Stimulated activated CD4-positive, alpha-beta T cell treated with anti-CD3 and anti-CD28 coated beads, Interleukin-2, amount 100 ng/mL, for 4 hours (primary cell): ENCODE data around the gene HECTD4.
"Not testable (repeated sequence)": the region's sequence is repeated elsewhere in the genome, so short reads cannot be mapped to it uniquely, and the experiment has no call there.

Experiments
- DNase-seq: peaks from one replicate; pipeline ENCODE4 v3.0.0-alpha.2; 2020; ENCODE audit warnings: low read depth

Gene HECTD4, protein sequence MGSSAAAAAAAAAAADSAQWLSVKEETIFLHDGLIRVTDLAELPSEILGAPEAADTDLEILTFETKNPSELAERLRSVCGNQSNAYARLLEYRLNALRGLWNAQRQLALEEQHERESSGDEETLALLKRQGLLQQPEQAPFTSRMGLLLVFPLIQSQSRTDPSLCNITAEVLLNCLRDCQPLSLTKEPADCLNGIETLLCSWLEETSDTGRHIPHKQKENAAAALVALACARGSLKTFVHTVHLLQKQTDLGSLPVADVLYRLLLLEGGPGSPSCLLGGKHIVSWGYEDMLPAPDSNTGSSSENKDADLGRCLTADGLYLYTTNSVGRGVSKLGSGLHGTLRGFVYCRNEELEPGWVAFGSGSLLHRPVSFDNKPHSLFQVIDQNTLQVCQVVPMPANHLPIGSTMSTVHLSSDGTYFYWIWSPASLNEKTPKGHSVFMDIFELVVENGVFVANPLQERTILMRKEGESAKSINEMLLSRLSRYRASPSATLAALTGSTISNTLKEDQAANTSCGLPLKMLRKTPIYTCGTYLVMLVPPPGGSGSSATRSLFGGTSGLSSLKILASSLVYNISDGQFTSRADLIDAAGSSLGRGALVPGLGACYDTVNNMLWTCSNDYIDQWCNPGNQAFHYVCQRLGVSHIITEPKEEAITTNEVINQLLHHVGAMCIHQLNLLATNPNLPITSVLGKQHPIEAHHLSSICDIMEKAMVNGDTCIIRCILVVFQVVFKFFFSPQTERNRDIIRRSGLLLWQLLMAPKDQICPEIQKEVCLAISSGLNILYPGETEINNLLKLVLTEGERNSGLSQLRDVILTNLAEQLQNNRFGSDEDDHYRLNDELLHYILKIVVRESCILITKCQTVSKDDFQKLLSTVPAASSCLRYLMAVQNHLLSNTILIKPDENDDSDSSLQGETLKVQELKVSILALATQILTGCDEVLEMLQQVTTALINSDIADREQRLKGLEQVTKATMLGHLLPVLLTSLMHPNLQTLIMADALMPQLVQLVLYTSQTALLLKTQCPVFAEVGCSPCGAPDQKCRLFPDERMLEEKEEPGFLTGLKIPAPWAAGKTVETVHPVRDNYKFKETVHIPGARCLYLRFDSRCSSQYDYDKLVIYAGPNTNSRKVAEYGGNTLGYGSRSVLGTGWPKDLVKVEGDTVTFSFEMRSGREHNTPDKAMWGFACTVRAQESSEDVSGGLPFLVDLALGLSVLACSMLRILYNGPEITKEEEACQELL (N-terminal part only)

DNA sequence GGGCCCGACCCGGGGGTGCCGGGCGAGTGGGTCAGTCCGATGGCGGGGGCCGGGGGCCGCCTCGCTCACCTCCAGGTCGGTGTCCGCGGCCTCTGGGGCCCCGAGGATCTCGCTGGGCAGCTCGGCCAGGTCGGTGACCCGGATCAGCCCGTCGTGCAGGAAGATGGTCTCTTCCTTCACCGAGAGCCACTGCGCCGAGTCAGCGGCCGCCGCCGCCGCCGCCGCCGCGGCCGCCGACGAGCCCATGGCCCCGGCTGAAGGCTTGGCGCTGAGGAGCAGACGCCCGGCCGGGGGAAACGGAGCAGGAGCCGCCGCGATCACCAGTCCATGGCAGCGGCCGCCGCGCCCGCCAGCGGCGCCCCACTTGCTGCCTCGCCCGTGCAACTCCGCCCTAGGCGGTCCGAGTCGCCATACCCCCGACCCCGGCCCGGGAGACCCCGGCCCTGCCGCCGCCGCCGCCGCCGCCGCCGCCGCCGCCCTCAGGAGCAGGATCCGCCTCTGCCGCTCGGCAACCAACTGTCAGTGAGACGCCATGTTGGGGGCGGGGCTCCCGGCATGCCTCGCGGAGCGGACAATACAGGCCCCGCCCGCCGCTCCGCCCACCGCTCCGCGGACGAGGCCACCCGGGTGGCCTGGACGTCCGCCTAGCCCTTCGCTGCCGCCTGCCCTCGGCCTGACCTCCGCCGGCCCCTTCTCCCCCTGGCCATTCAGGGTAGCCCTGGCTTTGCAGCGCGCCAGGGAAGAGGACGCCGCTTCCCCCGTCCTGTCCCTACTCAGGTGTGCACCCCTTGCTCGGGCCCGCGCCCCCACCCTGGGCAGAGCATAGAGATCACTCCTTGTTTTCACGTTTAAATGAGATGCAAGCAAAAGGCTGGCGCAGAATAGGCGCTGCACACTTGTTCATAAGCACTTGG is at the start of gene HECTD4:
HECTD4 (minus strand) TSS at position 549 of the 914 bp plus-strand sequence; CDS start at position 246, 303 bp downstream.
- peak; percentile 88 for DNase-seq

DNA sequence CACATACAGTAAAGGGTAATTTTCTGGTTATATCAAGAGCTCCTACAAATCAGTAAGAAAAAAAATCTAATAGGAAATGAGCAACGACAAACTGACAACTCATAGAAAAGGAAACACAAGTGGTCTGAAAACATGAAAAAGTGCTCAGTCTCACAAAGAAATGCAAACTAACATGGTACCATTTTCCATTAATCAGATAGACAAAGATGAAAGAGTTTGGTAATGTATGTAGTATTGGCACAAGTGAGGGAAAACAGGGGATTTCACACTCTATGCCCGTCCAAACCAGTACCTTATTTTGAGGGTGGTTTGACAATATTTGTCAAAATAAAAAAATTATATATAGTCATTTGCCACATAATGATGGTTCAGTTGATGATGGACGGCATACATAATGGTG is 49.7 kb upstream of the HECTD4 start:
- DNase-seq, result no peak

DNA sequence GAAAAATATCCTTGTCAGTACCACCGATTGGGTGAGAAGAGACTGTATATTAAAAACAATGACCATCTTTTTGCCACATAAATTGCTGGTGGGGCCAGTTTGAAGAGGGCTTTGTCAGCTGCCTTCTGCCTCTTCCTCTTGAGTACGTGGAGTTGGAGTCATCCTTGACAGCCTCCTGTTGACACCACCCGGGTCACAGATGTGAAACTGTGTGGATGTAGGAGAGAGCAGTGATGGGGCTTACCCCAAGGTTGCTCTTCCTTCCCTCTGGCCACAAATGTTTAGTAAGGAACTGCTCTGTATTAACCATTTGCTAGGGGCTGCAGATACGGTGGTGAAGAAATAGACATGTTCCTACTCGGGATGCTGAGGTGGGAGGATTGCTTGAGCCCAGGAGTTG is 48.7 kb upstream of the HECTD4 start:
- DNase-seq, result no peak

DNA sequence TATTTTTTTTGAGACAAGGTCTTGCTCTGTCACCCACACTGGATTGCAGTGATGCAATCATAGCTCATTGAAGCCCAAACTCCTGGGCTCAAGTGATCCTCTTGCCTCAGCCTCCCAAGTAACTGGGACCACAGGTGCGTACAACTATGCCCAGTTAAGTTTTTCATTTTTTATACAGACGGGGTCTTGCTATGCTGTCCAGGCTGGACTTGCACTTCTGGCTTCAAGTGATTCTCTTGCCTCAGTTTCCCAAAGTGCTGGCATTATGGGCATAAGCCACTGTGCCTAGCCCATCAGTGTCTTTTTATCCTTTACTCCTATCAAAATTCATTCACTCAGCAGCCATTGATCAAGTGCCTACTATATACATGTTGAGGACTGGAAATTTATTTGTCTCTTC is 45.5 kb upstream of the HECTD4 start:
- no peak for DNase-seq

DNA sequence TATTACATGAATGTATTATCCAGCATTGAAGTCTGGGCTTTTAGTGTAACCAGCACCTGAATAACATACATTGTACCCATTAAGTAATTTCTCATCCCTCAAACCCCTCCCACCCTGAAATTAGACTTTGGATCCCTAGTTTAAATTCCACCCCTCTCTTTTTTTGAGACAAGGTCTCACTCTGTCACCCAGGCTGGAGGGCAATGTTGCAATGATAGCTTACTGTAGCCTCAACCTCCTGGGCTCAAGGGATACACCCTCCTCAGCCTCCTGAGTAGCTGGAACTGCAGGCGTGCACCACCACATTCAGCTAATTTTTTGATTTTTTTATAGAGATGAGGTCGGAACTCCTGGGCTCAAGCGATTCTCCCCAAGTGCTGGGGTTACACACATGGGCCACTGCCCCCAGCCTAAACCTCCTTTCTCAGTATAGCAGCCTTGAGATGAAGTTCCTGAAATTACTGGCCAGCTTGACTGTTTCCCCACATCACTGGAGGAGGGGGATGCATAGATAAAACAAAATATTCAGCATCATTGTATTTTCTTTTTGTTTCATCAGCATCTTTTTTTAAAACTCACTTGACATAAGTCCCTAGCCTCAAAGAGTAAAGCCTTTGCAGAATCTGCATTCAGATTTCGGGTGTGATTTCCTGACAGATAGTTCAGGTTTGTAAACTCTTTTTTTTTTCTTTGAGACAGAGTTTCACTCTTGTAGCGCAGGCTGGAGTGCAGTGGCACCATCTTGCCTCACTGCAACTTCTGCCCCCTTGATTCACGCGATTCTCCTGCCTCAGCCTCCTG is 43.6 kb upstream of the HECTD4 start:
- DNase-seq, result no peak

DNA sequence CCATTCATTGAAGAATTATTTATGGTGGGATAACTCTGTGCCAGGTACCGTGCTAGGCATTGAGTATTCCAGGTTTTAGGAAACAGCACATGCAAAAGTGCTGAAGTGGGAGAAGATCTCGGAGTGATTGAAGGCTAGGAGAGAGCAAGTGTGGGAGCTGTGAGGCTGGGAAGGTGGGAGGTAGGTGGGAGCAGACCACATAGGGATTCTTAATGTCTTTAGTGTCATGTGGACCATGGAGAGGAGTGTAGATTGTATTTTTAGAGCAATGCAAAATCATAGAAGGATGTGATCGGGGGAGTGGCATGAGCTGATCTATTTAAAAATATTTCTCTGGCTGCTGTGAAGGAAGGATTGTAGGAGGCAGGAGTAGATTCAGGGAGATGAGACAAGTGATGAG is 41.9 kb upstream of the HECTD4 start:
- no peak for DNase-seq

DNA sequence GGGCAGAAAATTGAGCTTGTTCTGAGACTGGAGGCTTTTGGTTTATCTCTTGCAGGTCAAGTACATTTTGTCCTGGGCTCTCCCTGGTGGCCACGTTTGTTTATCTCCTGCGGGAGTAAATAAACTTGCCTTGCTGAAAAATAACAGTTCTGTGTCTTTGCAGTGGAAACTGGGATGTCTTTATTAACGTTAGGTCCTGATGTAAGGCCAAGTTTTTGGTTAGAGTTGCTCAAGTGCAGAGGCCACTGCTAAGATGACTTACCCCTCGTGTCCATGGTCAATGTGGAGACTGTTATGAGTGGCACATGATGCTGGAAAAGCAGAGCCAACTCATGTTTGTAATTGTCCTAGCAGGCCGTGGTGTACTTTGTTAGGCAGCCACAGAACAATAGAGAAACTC is 40.3 kb upstream of the HECTD4 start:
- no peak for DNase-seq

DNA sequence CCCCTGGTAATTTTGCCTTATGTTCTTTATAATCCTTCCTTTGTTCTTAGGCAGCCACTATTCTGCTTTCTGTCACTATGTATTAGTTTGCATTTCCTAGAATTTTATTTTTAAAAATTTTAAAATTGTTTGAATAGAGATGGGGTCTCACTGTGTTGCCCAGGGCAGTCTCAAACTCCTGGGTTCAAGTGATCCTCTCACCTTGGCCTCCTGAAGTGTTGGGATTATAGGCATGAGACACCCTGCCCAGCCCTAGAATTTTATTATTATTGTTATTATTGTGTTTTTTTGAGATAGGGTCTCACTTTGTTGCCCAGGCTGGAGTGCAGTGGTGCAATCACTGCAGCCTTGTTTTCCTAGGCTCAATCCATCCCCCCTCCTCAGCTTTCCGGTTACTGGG is 39.1 kb upstream of the HECTD4 start:
- no peak for DNase-seq

DNA sequence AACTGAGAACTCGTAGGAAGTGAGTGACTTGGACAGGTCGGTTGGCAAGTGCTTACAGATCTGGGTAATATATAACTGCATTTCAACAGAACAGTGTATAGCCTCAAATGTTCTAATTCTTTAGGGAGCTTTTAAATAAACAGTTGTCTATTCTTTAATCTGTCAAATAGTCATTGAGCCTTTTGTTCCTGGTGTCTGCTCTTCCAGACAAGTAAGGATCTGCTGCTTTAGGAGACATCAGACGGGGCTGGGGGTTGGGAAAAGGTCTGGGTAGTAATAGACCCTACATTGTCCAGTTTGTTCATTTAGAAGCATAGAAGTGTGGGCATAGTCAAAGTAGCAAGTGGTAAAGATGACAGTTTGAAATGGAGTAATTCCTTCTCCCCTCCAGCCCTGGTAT is 38.5 kb upstream of the HECTD4 start:
- no peak for DNase-seq

DNA sequence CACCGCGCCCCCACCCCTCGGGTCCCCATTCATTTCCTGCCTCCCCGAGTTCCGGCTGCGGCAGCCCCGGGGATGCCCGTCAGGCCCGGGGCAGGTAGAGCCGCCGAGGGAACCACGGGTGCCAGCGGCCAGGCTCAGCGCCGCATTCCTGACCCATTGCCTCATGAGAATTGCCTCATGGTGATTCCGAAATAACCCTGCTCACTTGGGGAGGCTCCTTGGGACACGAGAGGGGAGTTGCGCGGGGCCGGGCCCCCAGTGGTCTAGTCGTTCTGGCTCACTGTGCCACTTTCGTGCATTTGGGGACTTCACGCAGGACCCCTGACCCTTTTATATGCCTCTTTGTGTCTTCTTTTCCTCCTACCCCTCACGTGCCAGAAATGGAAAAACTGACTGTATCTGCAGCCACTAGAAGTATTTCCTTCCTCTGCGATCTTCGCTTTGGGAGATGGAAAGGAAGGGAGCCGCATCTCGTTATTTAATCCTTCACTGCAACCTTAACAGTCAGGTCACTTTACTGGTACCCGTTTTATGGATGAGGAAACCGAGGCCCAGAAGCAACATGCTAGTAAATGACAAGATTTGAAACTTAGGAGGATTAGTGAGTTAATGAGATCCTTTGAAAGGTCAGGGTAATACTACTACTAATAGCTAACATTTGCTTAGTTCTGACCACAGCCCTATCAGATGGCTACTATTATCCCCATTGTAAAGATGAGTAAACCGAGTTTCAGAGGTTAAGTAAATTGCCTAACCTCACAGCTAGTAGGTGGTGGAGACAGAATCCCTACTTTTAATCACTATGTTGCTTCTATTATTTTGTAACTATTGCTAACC is 37.3 kb upstream of the HECTD4 start:
- DNase-seq, result peak; percentile 17

DNA sequence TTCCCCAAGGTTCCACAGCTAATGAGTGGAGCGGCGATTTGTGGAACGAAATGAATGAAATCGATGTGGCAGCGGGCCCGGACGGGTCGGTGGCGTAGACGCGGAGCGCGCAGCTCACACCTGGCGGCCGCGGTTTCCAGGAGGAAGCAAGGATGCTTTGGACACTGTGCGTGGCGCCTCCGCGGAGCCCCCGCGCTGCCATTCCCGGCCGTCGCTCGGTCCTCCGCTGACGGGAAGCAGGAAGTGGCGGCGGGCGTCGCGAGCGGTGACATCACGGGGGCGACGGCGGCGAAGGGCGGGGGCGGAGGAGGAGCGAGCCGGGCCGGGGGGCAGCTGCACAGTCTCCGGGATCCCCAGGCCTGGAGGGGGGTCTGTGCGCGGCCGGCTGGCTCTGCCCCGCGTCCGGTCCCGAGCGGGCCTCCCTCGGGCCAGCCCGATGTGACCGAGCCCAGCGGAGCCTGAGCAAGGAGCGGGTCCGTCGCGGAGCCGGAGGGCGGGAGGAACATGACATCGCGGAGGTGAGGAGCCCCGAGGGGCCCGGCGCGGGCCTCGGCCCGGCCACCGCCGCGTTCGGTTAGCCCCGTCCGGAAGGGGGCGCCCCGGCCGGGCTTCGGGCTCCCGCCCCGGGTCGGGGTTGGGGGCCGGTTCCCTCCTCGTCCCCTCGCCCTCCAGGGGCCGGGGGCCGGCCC is 36.5 kb upstream of the HECTD4 start, which contains the start of gene PTPN11:
PTPN11 (plus strand) TSS at position 340 of the 689 bp plus-strand sequence; CDS start at position 505, 165 bp downstream.
- peak; percentile 84 for DNase-seq

DNA sequence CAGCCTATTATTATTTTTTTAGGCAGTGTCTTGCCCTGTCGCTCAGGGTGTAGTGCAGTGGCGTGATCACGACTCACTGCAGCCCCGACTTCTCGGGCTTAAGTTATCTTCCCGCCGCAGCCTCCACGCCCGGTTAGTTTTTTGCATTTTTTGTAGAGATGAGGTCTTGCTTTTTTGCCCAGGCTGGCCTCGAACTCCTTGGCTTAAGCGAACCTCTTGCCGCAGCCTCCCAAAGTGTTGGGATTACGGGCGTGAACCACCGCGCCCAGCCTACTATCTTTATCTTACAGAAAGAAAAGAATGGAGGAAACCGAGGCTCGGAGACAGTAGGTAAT is 36.0 kb upstream of the HECTD4 start:
- no peak for DNase-seq

DNA sequence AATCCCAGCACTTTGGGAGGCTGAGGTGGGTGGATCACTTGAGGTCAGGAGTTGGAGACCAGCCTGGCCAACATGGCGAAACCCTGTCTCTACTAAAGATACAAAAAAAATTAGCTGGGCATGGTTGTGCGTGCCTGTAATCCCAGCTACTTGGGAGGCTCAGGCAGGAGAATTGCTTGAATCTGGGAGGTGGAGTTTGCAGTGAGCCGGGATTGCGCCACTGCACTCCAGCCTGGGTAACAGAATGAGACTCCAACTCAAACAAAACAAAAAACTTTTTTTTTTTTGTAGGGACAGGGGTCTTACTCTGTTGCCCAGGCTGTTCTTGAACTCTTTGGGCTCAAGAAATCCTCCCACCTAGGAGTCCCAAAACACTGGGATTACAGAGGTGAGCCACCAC is 33.2 kb upstream of the HECTD4 start:
- not testable (repeated sequence) for DNase-seq

DNA sequence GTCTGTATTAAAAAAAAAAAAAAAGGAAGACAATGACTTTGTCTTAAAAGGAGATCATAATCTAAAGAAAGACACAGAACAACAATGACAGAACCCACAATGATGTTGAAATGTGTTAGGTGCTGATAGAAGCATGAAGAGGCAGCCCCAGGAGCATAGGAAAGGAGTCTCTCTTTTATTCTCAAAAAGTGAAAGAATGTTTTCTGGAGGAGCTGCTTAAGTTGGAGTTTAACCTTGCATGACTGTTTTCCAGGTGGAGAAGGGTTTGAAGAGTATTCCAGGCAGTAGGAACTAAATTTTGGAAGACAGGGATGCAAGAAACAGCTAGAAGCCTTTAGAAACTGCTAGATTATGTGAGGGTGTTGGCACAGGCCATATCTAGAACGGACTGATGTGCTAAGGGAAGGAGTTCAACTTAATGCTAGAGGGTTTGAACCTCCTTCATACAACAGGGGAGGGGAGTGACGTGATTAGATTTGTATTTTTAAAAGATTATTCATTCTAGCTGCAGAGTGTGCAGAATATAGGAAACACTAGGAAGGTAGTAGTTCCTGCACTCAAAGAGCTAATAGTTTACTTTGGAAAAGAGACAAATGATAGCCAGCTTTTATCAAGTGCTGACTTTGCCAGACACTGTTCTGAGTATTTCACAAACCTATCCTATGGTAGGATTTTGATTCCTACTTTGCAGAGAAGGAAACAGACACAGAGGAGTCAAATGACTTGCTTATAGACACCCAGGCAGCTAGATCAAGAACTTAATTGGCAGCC is 31.8 kb upstream of the HECTD4 start:
- no peak for DNase-seq

DNA sequence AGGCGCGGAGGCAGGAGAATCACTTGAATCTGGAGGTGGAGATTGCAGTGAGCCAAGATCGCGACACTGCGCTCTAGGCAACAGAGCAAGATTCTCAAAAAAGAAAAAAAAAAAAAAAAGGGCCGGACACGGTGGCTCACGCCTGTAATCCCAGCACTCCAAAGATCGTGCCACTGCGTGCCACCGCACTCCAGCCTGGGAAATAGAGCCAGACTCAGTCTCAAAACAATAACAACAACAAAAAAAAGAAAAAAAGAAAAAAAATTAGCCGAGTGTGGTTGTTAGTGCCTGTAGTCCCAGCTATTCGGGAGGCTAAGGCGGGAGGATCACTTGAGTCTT is 27.6 kb upstream of the HECTD4 start:
- DNase-seq, result no peak

DNA sequence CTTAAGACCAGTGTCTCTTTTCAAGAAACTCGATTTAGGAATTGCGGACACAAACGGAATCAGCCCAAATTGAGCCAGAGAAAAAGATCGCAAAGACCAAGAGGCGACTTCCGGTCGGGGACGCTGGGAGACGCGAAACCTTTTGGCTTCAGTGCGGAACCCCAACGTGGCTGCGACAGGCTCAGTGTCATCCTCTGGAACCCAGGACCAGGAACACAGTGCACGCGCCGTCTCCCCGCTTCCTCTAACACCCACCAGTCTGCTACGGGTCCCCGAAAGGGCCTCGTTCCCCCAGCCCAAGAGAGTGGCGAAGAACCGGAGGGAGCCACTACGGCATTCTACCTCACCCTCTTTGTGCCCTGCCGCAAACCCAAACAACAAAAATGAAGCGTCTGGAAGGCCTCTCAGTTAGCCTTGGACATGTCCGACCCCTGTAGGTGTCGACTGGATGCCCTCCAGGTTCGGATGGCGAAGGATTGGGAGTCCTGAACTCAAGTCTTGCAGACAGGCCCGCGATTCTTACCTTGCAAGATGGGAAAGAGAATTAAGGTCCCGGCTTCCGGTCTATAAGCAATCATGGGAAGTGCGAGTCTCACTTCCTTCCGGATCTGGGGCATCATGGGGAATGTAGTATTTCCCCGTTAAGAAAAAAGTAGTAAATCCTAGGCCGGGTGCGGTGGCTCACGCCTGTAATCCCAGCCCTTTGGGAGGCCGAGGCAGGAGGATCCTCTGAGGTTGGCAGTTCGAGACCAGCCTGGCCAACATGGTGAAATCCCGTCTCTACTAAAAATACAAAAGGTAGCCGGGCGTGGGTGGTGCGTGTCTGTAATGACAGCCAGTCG is 27.1 kb upstream of the HECTD4 start, which contains the start of gene RPL6:
RPL6 (minus strand) TSS at position 542 of the 842 bp plus-strand sequence. CDS start 949 bp downstream, outside the sequence.
- peak; percentile 72 for DNase-seq

DNA sequence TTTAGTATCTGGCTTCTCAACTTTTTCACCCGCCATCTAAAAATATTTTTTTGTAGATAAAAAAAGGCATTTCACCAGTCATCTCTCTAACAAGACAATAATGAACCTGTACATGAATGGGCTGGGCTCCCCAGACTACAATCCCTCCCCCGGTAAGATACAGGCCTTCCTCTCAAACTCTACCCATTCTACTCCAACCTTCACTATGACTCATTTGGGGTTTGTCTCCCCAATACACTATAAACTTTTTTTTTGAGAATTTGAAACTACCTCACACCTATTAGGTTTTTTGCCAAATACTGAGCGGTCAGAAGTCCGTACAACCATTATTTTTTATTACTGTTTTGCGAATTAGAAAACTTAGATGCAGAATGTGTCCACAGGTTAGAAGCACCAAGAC is 26.4 kb upstream of the HECTD4 start:
- peak; percentile 13 for DNase-seq
